WTC11 (cell line): Measurements from ENCODE around the gene RHBDD1. TPM values are rescaled to one million over a fixed set of nuclear protein-coding genes. Genes with fewer than 3 reads are reported as not detected.

Experiments used
- ATAC-seq: fragments of 200-7000 bp; cut with Tn5 transposase; 2 replicates; pipeline ENCODE4 v1.10.0; 2021; ENCODE audit warnings: mild to moderate bottlenecking, moderate library complexity
- CTCF ChIA-PET: fragments of 300-600 bp; sonication (Branson Sonifier 250); formaldehyde crosslinking; loops from one replicate; lab custom pipeline; 2021; ENCODE audit warnings: antibody characterized with exemption; lab: Charles Lee
- POLR2A ChIA-PET: fragments of 350-600 bp; sonication (Branson Sonifier 250); formaldehyde crosslinking; loops from one replicate; lab custom pipeline; 2021; ENCODE audit warnings: antibody characterized with exemption; lab: Charles Lee
- DNase-seq: peaks from one replicate; pipeline ENCODE4 v3.0.0; 2021; ENCODE audit warnings: low spot score
- H3K27ac Mint-ChIP-seq: 2 replicates; pipeline ENCODE4 v1.8.0; 2021; ENCODE audit warnings: mixed read lengths
- H3K27me3 Mint-ChIP-seq: 2 replicates; pipeline ENCODE4 v1.8.0; 2021; ENCODE audit warnings: low read depth, mild to moderate bottlenecking, moderate library complexity, mixed read lengths
- H3K36me3 Mint-ChIP-seq: 2 replicates; pipeline ENCODE4 v1.8.0; 2021; ENCODE audit warnings: mixed read lengths
- H3K4me1 Mint-ChIP-seq: 2 replicates; pipeline ENCODE4 v1.8.0; 2022; ENCODE audit warnings: mixed read lengths
- H3K4me3 Mint-ChIP-seq: 2 replicates; pipeline ENCODE4 v1.8.0; 2021; ENCODE audit warnings: mild to moderate bottlenecking, moderate library complexity, mixed read lengths
- H3K9me3 Mint-ChIP-seq: 2 replicates; pipeline ENCODE4 v1.8.0; 2021; ENCODE audit warnings: mixed read lengths
- CBFB ChIP-seq: sonication (generic); formaldehyde crosslinking; IDR thresholded peaks from 2 replicates; pipeline ENCODE4 v1.8.1; 2022; ENCODE audit warnings: mild to moderate bottlenecking, low read depth, missing genetic modification reagents
- EMX1 ChIP-seq: fragments of 250-450 bp; sonication (Bioruptor Pico); IDR thresholded peaks from 2 replicates; pipeline ENCODE4 v1.8.0; 2021; ENCODE audit warnings: mild to moderate bottlenecking
- ERG ChIP-seq: fragments of 250-450 bp; sonication (Bioruptor Pico); IDR thresholded peaks from 2 replicates; pipeline ENCODE4 v1.8.0; 2021; ENCODE audit warnings: mild to moderate bottlenecking
- ESRRA ChIP-seq: sonication (generic); formaldehyde crosslinking; IDR thresholded peaks from 2 replicates; pipeline ENCODE4 v1.8.1; 2022; ENCODE audit warnings: mild to moderate bottlenecking, missing genetic modification reagents, borderline replicate concordance
- ETV6 ChIP-seq: sonication (generic); formaldehyde crosslinking; IDR thresholded peaks from 2 replicates; pipeline ENCODE4 v1.8.1; 2022; ENCODE audit warnings: mild to moderate bottlenecking, missing genetic modification reagents
- FOXP1 ChIP-seq: sonication (generic); formaldehyde crosslinking; IDR thresholded peaks from 2 replicates; pipeline ENCODE4 v1.8.0; 2022; ENCODE audit warnings: missing genetic modification reagents, mild to moderate bottlenecking, moderate library complexity, borderline replicate concordance
- GRHL2 ChIP-seq: fragments of 250-450 bp; sonication (Bioruptor Pico); IDR thresholded peaks from 2 replicates; pipeline ENCODE4 v1.8.0; 2022; ENCODE audit warnings: mild to moderate bottlenecking, moderate library complexity; ENCODE audit not compliant: insufficient replicate concordance, severe bottlenecking
- IRF2 ChIP-seq: sonication (generic); formaldehyde crosslinking; IDR thresholded peaks from 2 replicates; pipeline ENCODE4 v1.8.0; 2022; ENCODE audit warnings: low read depth, missing genetic modification reagents, borderline replicate concordance
- MAX ChIP-seq: sonication (generic); formaldehyde crosslinking; IDR thresholded peaks from 2 replicates; pipeline ENCODE4 v1.8.0; 2022; ENCODE audit warnings: mild to moderate bottlenecking, missing genetic modification reagents
- NFE2L1 ChIP-seq: sonication (generic); formaldehyde crosslinking; IDR thresholded peaks from 2 replicates; pipeline ENCODE4 v1.8.1; 2023; ENCODE audit warnings: missing genetic modification reagents
- OVOL2 ChIP-seq: fragments of 250-450 bp; sonication (Bioruptor Pico); IDR thresholded peaks from 2 replicates; pipeline ENCODE4 v1.9.0; 2021; ENCODE audit warnings: mild to moderate bottlenecking, borderline replicate concordance
- PRRX2 ChIP-seq: fragments of 250-450 bp; sonication (Bioruptor Pico); IDR thresholded peaks from 2 replicates; pipeline ENCODE4 v1.8.0; 2021; ENCODE audit warnings: mild to moderate bottlenecking
- RELA ChIP-seq: sonication (generic); formaldehyde crosslinking; IDR thresholded peaks from 2 replicates; pipeline ENCODE4 v1.8.1; 2022; ENCODE audit warnings: missing genetic modification reagents, mild to moderate bottlenecking, borderline replicate concordance
- TEAD1 ChIP-seq: sonication (generic); formaldehyde crosslinking; IDR thresholded peaks from 2 replicates; pipeline ENCODE4 v1.8.0; 2022; ENCODE audit warnings: mild to moderate bottlenecking, missing genetic modification reagents
- TEAD4 ChIP-seq: sonication (generic); formaldehyde crosslinking; IDR thresholded peaks from 2 replicates; pipeline ENCODE4 v1.8.0; 2022; ENCODE audit warnings: mild to moderate bottlenecking, missing genetic modification reagents
- USF2 ChIP-seq: sonication (generic); formaldehyde crosslinking; IDR thresholded peaks from 2 replicates; pipeline ENCODE4 v1.8.1; 2023; ENCODE audit warnings: mild to moderate bottlenecking, missing genetic modification reagents, moderate library complexity
- ZBTB21 ChIP-seq: sonication (generic); formaldehyde crosslinking; IDR thresholded peaks from 2 replicates; pipeline ENCODE4 v1.8.1; 2023; ENCODE audit warnings: mild to moderate bottlenecking, missing genetic modification reagents, borderline replicate concordance
- ZNF121 ChIP-seq: sonication (generic); formaldehyde crosslinking; IDR thresholded peaks from 2 replicates; pipeline ENCODE4 v1.8.0; 2023; ENCODE audit warnings: missing genetic modification reagents
- ZNF219 ChIP-seq: sonication (generic); formaldehyde crosslinking; IDR thresholded peaks from 2 replicates; pipeline ENCODE4 v1.8.0; 2023; ENCODE audit warnings: missing genetic modification reagents, mild to moderate bottlenecking, borderline replicate concordance
- ZNF232 ChIP-seq: sonication (generic); formaldehyde crosslinking; IDR thresholded peaks from 2 replicates; pipeline ENCODE4 v1.8.0; 2022; ENCODE audit warnings: mild to moderate bottlenecking, missing genetic modification reagents
- ZNF416 ChIP-seq: fragments of 250-450 bp; sonication (Bioruptor Pico); IDR thresholded peaks from 2 replicates; pipeline ENCODE4 v1.9.0; 2021; ENCODE audit warnings: mild to moderate bottlenecking, inconsistent platforms
- total RNA-seq: library from RNA; stranded (reverse); gene quantifications from 3 replicates; pipeline ENCODE4 v1.2.3, GENCODE V29; 2021
- TF ChIP-seq, protein P1 (sequence below): sonication (generic); formaldehyde crosslinking; IDR thresholded peaks from 2 replicates; pipeline ENCODE4 v1.8.0; 2022; ENCODE audit warnings: mild to moderate bottlenecking, missing genetic modification reagents

Gene RHBDD1
- total RNA-seq, 1 experiment from 2014 or later = 25.7 TPM

- H3K27ac Mint-ChIP-seq = no peak overlapping the region
- TF ChIP-seq FOXP1 (CRISPR knock-in tag) (peak; percentile 66; the same call in 1 of the 2 replicates), ETV6 (no peak)
- ATAC-seq = no peak
- H3K9me3 Mint-ChIP-seq = no peaks in the 10 kb centered on the region
- peaks cover 62% of the 10 kb centered on the region for H3K4me1 Mint-ChIP-seq
- DNase-seq = no peak
- H3K27me3 Mint-ChIP-seq = no peaks in the 10 kb centered on the region
- POLR2A ChIA-PET = no interaction called here
- peaks cover 16% of the 10 kb centered on the region for H3K36me3 Mint-ChIP-seq
- CTCF ChIA-PET = interaction anchor here (0.8 to 1.5 kb wide), 3 partner anchors 40 to 1127 kb away, joined by 3 to 5 read pairs (median 3); no protein-coding TSS in a partner anchor
- H3K4me3 Mint-ChIP-seq = 0 out of 2 replicates have a peak overlapping the region, but pooled peaks have one; percentile 75
Measured at GRCh38 chr2:226795281-226796011, 40.4 kb upstream of the RHBDD1 start.

GRCh38 chr2:226796012-226796839, 39.6 kb upstream of the RHBDD1 start:
- TF ChIP-seq GRHL2 = no peak
- TF ChIP-seq NFE2L1 = no peak
- TF ChIP-seq MAX (CRISPR knock-in tag) = no peak
- TF ChIP-seq RELA (CRISPR knock-in tag) = no peak
- no peak for TF ChIP-seq ZNF121
- no peak for TF ChIP-seq ZNF232
- no peak for TF ChIP-seq CBFB
- TF ChIP-seq TEAD1 (CRISPR knock-in tag) = no peak
- no peak for TF ChIP-seq PRRX2
- TF ChIP-seq ESRRA (CRISPR knock-in tag) = no peak
- no peak for TF ChIP-seq ZBTB21 (CRISPR knock-in tag)
- TF ChIP-seq IRF2 (CRISPR knock-in tag) = no peak
- no peak for TF ChIP-seq ZNF416
- TF ChIP-seq USF2 (CRISPR knock-in tag) = no peak
- no peak for TF ChIP-seq OVOL2 (CRISPR knock-in tag)
- TF ChIP-seq ERG (CRISPR knock-in tag) = no peak
- TF ChIP-seq, protein P1, sequence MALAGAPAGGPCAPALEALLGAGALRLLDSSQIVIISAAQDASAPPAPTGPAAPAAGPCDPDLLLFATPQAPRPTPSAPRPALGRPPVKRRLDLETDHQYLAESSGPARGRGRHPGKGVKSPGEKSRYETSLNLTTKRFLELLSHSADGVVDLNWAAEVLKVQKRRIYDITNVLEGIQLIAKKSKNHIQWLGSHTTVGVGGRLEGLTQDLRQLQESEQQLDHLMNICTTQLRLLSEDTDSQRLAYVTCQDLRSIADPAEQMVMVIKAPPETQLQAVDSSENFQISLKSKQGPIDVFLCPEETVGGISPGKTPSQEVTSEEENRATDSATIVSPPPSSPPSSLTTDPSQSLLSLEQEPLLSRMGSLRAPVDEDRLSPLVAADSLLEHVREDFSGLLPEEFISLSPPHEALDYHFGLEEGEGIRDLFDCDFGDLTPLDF = no peak
- TF ChIP-seq TEAD4 (CRISPR knock-in tag) = no peak
- TF ChIP-seq ZNF219 (CRISPR knock-in tag) = no peak
- TF ChIP-seq EMX1 (CRISPR knock-in tag) = no peak
- TF ChIP-seq, all 79 proteins: peak for 0
- ChIA-PET POLR2A (no interaction called here), CTCF (interaction anchor here (1.0 to 1.5 kb wide), 2 partner anchors 41 to 765 kb away, joined by 3 read pairs; no protein-coding TSS in a partner anchor)
- H3K9me3 Mint-ChIP-seq = no peaks in the 10 kb centered on the region
- H3K4me1 Mint-ChIP-seq = peaks cover 58% of the 10 kb centered on the region
- H3K36me3 Mint-ChIP-seq = peaks cover 16% of the 10 kb centered on the region
- H3K27me3 Mint-ChIP-seq = no peaks in the 10 kb centered on the region
- ATAC-seq (no peak), DNase-seq (no peak)
- H3K27ac Mint-ChIP-seq = no peak overlapping the region
- H3K4me3 Mint-ChIP-seq = no peak overlapping the region
